Prostate gland (tissue), 2 donors: ENCODE measurements around the gene PBX3.

Experiments
- CTCF ChIP-seq, 4 experiments: fragments of 200-600 bp in 2 of 4; fragments of 450-650 bp in 2 of 4; sonication (generic) in 2 of 4; IDR thresholded peaks; 1 replicate in 3 of 4; 2 replicates in 1 of 4; pipeline ENCODE4 v1.5.1; 2016 to 2019; ENCODE audit warnings: antibody characterized with exemption in 4 of 4, mild to moderate bottlenecking in 2 of 4, moderate library complexity in 2 of 4
- POLR2A ChIP-seq: fragments of 450-650 bp; IDR thresholded peaks from one replicate; pipeline ENCODE4 v1.6.1; 2016; ENCODE audit warnings: antibody characterized with exemption, mild to moderate bottlenecking

GRCh38 chr9:125919565-125919964 is 172.4 kb downstream of the PBX3 start:
- no peak for TF ChIP-seq CTCF (IDR thresholded peaks at IDR 0.05)
- TF ChIP-seq POLR2A: no peak
